ENCODE data around the gene KRTAP10-6.
"Not testable (repeated sequence)": the region's sequence is repeated elsewhere in the genome, so short reads cannot be mapped to it uniquely, and the experiment has no call there.

KRTAP10-6 gene

GRCh38 chr21:44592446-44593311, at the start of gene KRTAP10-6:
TSS of gene KRTAP10-6 (minus strand) at chr21:44592505. CDS start at chr21:44592484, 21 bp downstream.
- no peak for FAIRE-seq
- no peak for DNase-seq (ENCODE audit: insufficient read length, low spot score)

GRCh38 chr21:44640761-44641160, 48.5 kb upstream of the KRTAP10-6 start:
- DNase-seq (ENCODE audit: insufficient read length, low spot score) (no peak), FAIRE-seq (no peak)

- FAIRE-seq (no peak), DNase-seq (ENCODE audit: insufficient read length, low spot score) (no peak)
These were observed 47.0 kb upstream of the KRTAP10-6 start for GRCh38 chr21:44639331-44639655.

GRCh38 chr21:44638506-44639330, 46.4 kb upstream of the KRTAP10-6 start:
- DNase-seq (ENCODE audit: insufficient read length, low spot score); FAIRE-seq: not testable (repeated sequence)

- FAIRE-seq; DNase-seq (ENCODE audit: insufficient read length, low spot score): not testable (repeated sequence)
These were observed 45.6 kb upstream of the KRTAP10-6 start for GRCh38 chr21:44637851-44638348.

- DNase-seq (ENCODE audit: insufficient read length, low spot score) (no peak), FAIRE-seq (no peak)
These were observed 44.9 kb upstream of the KRTAP10-6 start, which contains the start of gene KRTAP10-10 for GRCh38 chr21:44637018-44637850. TSS of gene KRTAP10-10 (plus strand) at chr21:44637356. CDS start at chr21:44637418, 62 bp downstream.

GRCh38 chr21:44636209-44637017, 44.1 kb upstream of the KRTAP10-6 start:
- no peak for DNase-seq (ENCODE audit: insufficient read length, low spot score)
- FAIRE-seq = no peak

- DNase-seq (ENCODE audit: insufficient read length, low spot score) = no peak
- FAIRE-seq = no peak
These were observed 39.8 kb upstream of the KRTAP10-6 start for GRCh38 chr21:44632067-44632466.

- FAIRE-seq (no peak), DNase-seq (ENCODE audit: insufficient read length, low spot score) (no peak)
These were observed 38.1 kb upstream of the KRTAP10-6 start for GRCh38 chr21:44630440-44630839.

GRCh38 chr21:44628707-44629391, 36.5 kb upstream of the KRTAP10-6 start:
- DNase-seq (ENCODE audit: insufficient read length, low spot score) (no peak), FAIRE-seq (no peak)

GRCh38 chr21:44627831-44628233, 35.5 kb upstream of the KRTAP10-6 start:
- not testable (repeated sequence) for FAIRE-seq; DNase-seq (ENCODE audit: insufficient read length, low spot score)

GRCh38 chr21:44627181-44627822, 35.0 kb upstream of the KRTAP10-6 start:
- not testable (repeated sequence) for FAIRE-seq; DNase-seq (ENCODE audit: insufficient read length, low spot score)

- DNase-seq (ENCODE audit: insufficient read length, low spot score) (no peak), FAIRE-seq (no peak)
These were observed 34.4 kb upstream of the KRTAP10-6 start, which contains the start of gene KRTAP10-9 for GRCh38 chr21:44626673-44627143. TSS of gene KRTAP10-9 (plus strand) at chr21:44627093. CDS start at chr21:44627172, 79 bp downstream.

GRCh38 chr21:44626262-44626661, 34.0 kb upstream of the KRTAP10-6 start:
- no peak for DNase-seq (ENCODE audit: insufficient read length, low spot score)
- no peak for FAIRE-seq

- FAIRE-seq (no peak), DNase-seq (ENCODE audit: insufficient read length, low spot score) (no peak)
These were observed 33.5 kb upstream of the KRTAP10-6 start for GRCh38 chr21:44625756-44626155.

- no peak for DNase-seq (ENCODE audit: insufficient read length, low spot score)
- no peak for FAIRE-seq
These were observed 31.3 kb upstream of the KRTAP10-6 start for GRCh38 chr21:44623575-44623974.

- FAIRE-seq (no peak), DNase-seq (ENCODE audit: insufficient read length, low spot score) (no peak)
These were observed 27.6 kb upstream of the KRTAP10-6 start for GRCh38 chr21:44619886-44620285.

GRCh38 chr21:44618909-44619308, 26.6 kb upstream of the KRTAP10-6 start:
- no peak for DNase-seq (ENCODE audit: insufficient read length, low spot score)

More at GRCh38 chr21:44618909-44619308, 26.6 kb upstream of the KRTAP10-6 start:
- FAIRE-seq = no peak
